ENCODE data around the gene RAB18. TPM values are rescaled to one million over a fixed set of nuclear protein-coding genes. Genes with fewer than 3 reads are reported as not detected.

The RAB18 gene
- polyA plus RNA-seq, 1 donor (not counting 4 experiments of a cell fraction or from before 2014, with no cell fraction given), result 179 TPM

- dilution Hi-C loops (cut with MboI; ENCODE audit: extremely low pct_ligation_motif_present, low sequenced_read_pairs), result no loop called here
- H3K9ac ChIP-seq (ENCODE audit: control insufficient read depth, extremely low read depth, insufficient read depth, low read length), result no peak overlapping the region
- FAIRE-seq (no peak), DNase-seq (ENCODE audit: low read depth, low spot score) (no peak)
- no peaks in the 10 kb centered on the region for H3K27me3 ChIP-seq (ENCODE audit: control insufficient read depth, extremely low read depth, insufficient read depth, low read length)
- no peak overlapping the region for H3K4me3 ChIP-seq (ENCODE audit: control insufficient read depth in 2 of 3, extremely low read depth in 1 of 3, insufficient read depth in 2 of 3, low read depth in 1 of 3, low read length in 3 of 3)
- H3K4me2 ChIP-seq (ENCODE audit: control insufficient read depth, extremely low read depth, insufficient read depth, low read depth, low read length), result no peak overlapping the region
- H3K4me1 ChIP-seq (ENCODE audit: control insufficient read depth, extremely low read depth, insufficient read depth, low read length), result peaks cover 44% of the 10 kb centered on the region
- no peaks in the 10 kb centered on the region for H3K9me3 ChIP-seq (ENCODE audit: control insufficient read depth, low read depth, low read length)
- no peaks in the 10 kb centered on the region for H3K36me3 ChIP-seq (ENCODE audit: control insufficient read depth in 2 of 2, extremely low read depth in 1 of 2, insufficient read depth in 2 of 2, low read length in 2 of 2)
- H3K9me1 ChIP-seq (ENCODE audit: control insufficient read depth, extremely low read depth, insufficient read depth, low read length), result no peaks in the 10 kb centered on the region
- TF ChIP-seq EZH2 (IDR thresholded peaks at IDR 0.05; ENCODE audit: low read length) (no peak), CTCF (optimal IDR thresholded peaks at IDR 0.05 in 1 of 3, IDR thresholded peaks at IDR 0.05 in 1 of 3, conservative IDR thresholded peaks at IDR 0.05 in 1 of 3; ENCODE audit: extremely low read depth in 1 of 3, insufficient read depth in 2 of 3, low read length in 3 of 3) (no peak)
- no peaks in the 10 kb centered on the region for H3K79me2 ChIP-seq (ENCODE audit: control insufficient read depth, insufficient read depth, low read length)
- H2AFZ ChIP-seq (ENCODE audit: control insufficient read depth, low read length), result peak overlapping the region; percentile 41
- no peak overlapping the region for H3K27ac ChIP-seq (ENCODE audit: control insufficient read depth, insufficient read depth, low read length)
- H4K20me1 ChIP-seq (ENCODE audit: control insufficient read depth, extremely low read depth, insufficient read depth, low read length), result no peaks in the 10 kb centered on the region
These were observed 18.7 kb upstream of the RAB18 start for GRCh38 chr10:27485368-27485767.

GRCh38 chr10:27485986-27486385, 18.1 kb upstream of the RAB18 start:
- peak overlapping the region; percentile 41 for H2AFZ ChIP-seq (ENCODE audit: control insufficient read depth, low read length)
- peak; percentile 48 for FAIRE-seq
- no peak overlapping the region for H3K27ac ChIP-seq (ENCODE audit: control insufficient read depth, insufficient read depth, low read length)

More at GRCh38 chr10:27485986-27486385, 18.1 kb upstream of the RAB18 start:
- Histone ChIP-seq H3K4me1 (ENCODE audit: control insufficient read depth, extremely low read depth, insufficient read depth, low read length) (peaks cover 48% of the 10 kb centered on the region), H3K79me2 (ENCODE audit: control insufficient read depth, insufficient read depth, low read length) (no peaks in the 10 kb centered on the region), H3K4me3 (ENCODE audit: control insufficient read depth in 2 of 3, extremely low read depth in 1 of 3, insufficient read depth in 2 of 3, low read depth in 1 of 3, low read length in 3 of 3) (no peak overlapping the region), H3K9ac (ENCODE audit: control insufficient read depth, extremely low read depth, insufficient read depth, low read length) (no peak overlapping the region), H3K9me1 (ENCODE audit: control insufficient read depth, extremely low read depth, insufficient read depth, low read length) (no peaks in the 10 kb centered on the region), H3K9me3 (ENCODE audit: control insufficient read depth, low read depth, low read length) (no peaks in the 10 kb centered on the region), H3K4me2 (ENCODE audit: control insufficient read depth, extremely low read depth, insufficient read depth, low read depth, low read length) (no peak overlapping the region), H4K20me1 (ENCODE audit: control insufficient read depth, extremely low read depth, insufficient read depth, low read length) (no peaks in the 10 kb centered on the region), H3K27me3 (ENCODE audit: control insufficient read depth, extremely low read depth, insufficient read depth, low read length) (no peaks in the 10 kb centered on the region), H3K36me3 (ENCODE audit: control insufficient read depth in 2 of 2, extremely low read depth in 1 of 2, insufficient read depth in 2 of 2, low read length in 2 of 2) (no peaks in the 10 kb centered on the region)
- TF ChIP-seq EZH2 (IDR thresholded peaks at IDR 0.05; ENCODE audit: low read length) (no peak), CTCF (optimal IDR thresholded peaks at IDR 0.05 in 1 of 3, IDR thresholded peaks at IDR 0.05 in 1 of 3, conservative IDR thresholded peaks at IDR 0.05 in 1 of 3; ENCODE audit: extremely low read depth in 1 of 3, insufficient read depth in 2 of 3, low read length in 3 of 3) (no peak)
- dilution Hi-C loops (cut with MboI; ENCODE audit: extremely low pct_ligation_motif_present, low sequenced_read_pairs), result no loop called here
- DNase-seq (ENCODE audit: low read depth, low spot score), result no peak

Data from keratinocyte (primary cell).